ENCODE measurements around the gene CROCC. TPM values are rescaled to one million over a fixed set of nuclear protein-coding genes. Genes with fewer than 3 reads are reported as not detected.
"Not testable (repeated sequence)": the region's sequence is repeated elsewhere in the genome, so short reads cannot be mapped to it uniquely, and the experiment has no call there.

The CROCC gene
- total RNA-seq, 1 experiment from 2014 or later = 36.9 TPM

DNA sequence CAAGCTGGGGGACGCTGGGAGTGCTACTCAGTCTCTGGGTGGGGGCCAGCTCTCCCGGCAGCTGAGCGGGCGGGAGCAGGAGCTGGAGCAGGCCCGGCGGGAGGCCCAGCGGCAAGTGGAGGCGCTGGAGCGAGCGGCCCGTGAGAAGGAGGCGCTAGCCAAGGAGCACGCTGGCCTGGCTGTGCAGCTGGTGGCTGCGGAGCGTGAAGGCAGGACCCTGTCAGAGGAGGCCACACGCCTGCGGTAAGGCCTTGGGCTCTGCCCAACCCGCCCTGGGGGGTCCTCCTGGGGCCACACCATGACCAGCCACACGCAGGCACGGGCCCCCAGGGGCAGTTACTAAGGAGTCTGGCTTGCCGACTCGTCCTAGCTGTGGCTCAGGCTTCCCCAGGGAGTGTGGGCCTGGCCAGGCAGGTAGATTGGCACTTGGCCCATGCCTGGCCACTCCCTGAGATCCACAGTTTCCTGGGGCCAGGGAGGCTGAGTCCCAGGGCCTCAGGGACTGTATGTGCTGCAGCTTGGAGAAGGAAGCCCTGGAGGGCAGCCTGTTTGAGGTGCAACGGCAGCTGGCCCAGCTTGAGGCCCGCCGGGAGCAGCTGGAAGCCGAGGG is 26.7 kb downstream of the CROCC start:
- H3K36me3 ChIP-seq, H3K9me3 ChIP-seq, H3K27me3 ChIP-seq, H3K4me3 ChIP-seq: not testable (repeated sequence)
- peak; percentile 85 for DNase-seq

DNA sequence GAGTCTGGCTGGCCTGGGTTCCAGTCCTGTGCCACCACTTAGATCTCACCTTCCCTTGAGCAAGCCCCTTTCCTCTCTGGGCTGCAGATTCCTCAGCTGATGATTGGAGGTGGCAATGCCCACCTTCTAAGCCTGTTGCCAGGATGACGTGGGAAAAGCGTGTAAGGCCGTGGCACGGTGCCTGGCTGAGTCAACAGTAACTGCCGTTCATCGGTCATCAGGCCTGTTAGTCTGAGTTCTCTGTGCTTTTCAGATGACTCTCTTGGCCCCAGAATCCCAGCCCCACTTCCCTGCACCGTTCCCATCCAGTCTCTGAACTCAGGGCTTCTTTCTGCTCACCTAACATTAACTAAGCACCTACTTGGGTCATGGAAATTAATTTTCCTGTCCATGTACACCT is 27.3 kb downstream of the CROCC start:
- not testable (repeated sequence) for H3K9me3 ChIP-seq, H3K27me3 ChIP-seq, H3K36me3 ChIP-seq, H3K4me3 ChIP-seq
- peak; percentile 89 for DNase-seq

DNA sequence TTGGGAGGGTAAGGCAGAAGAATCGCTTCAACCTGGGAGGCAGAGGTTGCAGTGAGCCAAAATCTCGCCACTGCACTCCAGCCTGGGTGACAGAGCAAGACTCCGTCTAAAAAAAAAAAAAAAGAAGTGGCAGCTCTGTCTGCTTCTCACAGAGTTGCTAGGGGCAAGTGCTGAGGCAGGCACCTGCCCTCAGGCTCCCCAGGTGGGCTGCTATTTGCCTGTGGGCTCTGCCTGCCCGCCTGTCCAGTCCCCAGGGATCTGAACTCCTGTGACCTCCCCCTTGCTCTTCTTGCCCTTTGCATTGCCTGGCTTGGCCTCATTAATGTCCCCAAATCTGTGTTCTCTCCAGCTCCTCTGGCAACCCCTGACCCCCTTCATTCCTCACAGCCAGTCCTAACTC is 30.6 kb downstream of the CROCC start:
- DNase-seq, H3K9me3 ChIP-seq, H3K27me3 ChIP-seq, H3K4me3 ChIP-seq, H3K36me3 ChIP-seq: not testable (repeated sequence)

DNA sequence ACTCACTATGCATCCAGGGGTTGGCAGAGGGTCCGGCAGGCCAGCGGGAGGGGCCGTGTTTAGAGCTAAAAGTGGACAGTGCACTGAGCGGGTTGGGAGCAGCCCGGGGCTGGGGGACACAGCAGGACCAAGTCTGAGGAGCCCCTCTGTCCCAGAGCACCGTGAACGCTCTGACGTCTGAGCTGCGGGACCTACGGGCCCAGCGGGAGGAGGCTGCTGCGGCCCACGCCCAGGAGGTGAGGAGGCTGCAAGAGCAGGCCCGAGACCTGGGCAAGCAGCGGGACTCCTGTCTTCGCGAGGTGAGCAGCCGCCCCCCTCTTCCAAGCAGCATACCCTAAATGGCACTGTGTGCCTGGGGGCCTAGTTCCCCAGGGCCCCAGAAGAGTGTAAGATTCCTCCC is 32.8 kb downstream of the CROCC start:
- no peaks in the 10 kb centered on the region for H3K36me3 ChIP-seq
- DNase-seq = no peak
- no peaks in the 10 kb centered on the region for H3K27me3 ChIP-seq

DNA sequence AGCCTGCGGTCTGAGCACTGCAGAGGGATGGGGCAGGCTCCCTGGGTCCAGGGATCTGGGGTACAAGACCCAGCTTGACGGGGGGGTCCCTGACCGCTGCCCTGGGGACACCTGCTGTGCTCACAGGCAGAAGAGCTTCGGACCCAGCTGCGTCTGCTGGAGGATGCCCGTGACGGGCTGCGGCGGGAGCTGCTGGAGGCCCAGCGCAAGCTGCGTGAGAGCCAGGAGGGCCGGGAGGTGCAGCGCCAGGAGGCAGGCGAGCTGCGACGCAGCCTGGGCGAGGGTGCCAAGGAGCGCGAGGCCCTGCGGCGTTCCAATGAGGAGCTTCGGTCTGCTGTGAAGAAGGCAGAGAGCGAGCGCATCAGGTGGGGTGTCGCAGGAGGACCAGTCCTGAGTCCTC is 33.5 kb downstream of the CROCC start:
- H3K27me3 ChIP-seq = no peaks in the 10 kb centered on the region
- no peak for DNase-seq
- no peak overlapping the region for H3K4me3 ChIP-seq
- no peaks in the 10 kb centered on the region for H3K9me3 ChIP-seq
- H3K36me3 ChIP-seq = no peaks in the 10 kb centered on the region

More for the DNA sequence above, 32.8 kb downstream of the CROCC start:
- H3K9me3 ChIP-seq = no peaks in the 10 kb centered on the region
- no peak overlapping the region for H3K4me3 ChIP-seq

DNA sequence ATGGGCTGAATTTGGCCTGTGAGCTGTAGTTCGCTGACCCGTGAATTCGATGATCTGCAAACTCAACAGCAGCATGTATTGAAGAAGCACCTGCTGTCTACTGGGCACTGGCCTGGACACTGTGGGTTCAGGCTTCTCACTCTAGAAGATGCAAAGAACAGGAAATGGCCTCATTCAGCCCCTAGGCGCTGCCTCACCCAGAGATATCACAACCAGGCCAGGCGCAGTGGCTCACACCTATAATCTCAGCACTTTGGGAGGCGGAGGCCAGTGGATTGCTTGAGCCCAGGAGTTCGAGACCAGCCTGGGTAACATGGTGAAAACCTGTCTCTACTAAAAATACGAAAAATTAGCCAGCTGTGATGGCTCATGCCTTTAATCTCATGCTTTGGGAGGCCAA is 35.0 kb downstream of the CROCC start:
- Histone ChIP-seq H3K36me3 (no peaks in the 10 kb centered on the region), H3K9me3 (no peaks in the 10 kb centered on the region), H3K4me3 (no peak overlapping the region), H3K27me3 (no peaks in the 10 kb centered on the region)
- no peak for DNase-seq

DNA sequence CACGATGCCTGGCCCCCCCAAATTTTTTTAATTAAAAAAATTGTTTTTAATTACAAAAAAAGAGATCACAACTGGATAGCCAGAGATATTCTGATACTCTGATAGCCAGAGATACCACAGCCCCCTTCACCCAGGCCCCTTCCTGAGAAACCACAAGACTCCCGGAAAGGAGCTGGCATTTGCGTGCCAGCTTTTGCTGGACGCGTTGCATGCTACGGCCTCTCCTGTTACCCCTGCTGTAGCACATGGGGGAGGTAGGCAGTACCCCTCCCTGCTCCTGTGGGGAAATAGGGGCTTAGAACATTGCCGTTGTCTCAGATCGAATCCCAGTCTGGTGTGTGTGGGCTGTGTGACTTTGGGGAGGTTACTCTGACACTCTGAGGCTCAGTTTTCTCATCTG is 36.0 kb downstream of the CROCC start:
- no peak overlapping the region for H3K4me3 ChIP-seq
- no peaks in the 10 kb centered on the region for H3K9me3 ChIP-seq
- no peak for DNase-seq
- no peaks in the 10 kb centered on the region for H3K27me3 ChIP-seq
- no peaks in the 10 kb centered on the region for H3K36me3 ChIP-seq

DNA sequence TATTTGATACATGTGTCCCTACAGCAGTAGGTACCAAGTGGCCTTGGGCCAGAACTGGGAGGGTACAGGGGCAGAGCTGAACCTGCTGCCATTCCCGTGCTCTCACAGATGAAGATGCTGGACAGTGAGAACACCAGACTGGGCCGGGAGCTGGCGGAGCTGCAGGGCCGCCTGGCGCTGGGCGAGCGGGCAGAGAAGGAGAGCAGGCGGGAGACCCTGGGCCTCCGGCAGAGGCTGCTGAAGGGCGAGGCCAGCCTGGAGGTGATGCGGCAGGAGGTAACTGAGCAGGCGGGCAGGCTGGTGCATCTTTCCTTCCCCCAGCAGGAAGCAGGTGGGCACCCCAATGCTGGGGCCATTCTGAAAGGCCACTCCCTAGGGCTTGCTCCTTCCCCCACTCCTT is 36.7 kb downstream of the CROCC start:
- Histone ChIP-seq H3K36me3 (no peaks in the 10 kb centered on the region), H3K27me3 (no peaks in the 10 kb centered on the region), H3K4me3 (no peak overlapping the region), H3K9me3 (no peaks in the 10 kb centered on the region)
- DNase-seq = no peak

DNA sequence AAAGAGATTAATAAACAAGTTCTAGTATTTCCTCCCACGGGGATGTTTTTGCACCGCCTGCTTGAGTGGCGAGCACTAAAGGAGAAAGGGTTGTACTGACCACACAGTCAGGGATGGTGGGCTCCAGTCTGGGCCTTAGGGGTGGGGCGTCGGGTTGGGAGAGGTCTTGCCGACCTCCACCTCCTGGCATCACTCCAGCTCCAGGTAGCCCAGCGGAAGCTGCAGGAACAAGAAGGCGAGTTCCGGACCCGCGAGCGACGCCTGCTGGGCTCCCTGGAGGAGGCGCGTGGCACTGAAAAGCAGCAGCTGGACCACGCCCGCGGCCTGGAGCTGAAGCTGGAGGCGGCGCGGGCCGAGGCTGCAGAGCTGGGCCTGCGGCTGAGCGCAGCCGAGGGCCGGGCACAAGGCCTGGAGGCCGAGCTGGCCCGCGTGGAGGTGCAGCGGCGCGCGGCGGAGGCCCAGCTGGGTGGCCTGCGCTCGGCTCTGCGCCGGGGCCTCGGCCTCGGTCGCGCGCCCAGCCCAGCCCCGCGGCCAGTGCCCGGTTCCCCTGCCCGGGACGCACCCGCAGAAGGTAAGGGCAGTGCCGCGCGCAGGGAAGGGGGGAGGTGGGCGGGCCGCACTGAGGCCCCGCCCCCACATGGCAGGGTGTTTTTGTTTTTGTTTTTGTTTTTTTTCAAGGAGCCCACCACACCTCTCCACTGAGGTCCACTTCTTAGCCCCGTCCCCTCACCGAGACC is 39.0 kb downstream of the CROCC start:
- DNase-seq = peak; percentile 88
- Histone ChIP-seq H3K36me3 (no peaks in the 10 kb centered on the region), H3K9me3 (no peaks in the 10 kb centered on the region), H3K4me3 (peak overlapping the region; percentile 34), H3K27me3 (no peaks in the 10 kb centered on the region)

DNA sequence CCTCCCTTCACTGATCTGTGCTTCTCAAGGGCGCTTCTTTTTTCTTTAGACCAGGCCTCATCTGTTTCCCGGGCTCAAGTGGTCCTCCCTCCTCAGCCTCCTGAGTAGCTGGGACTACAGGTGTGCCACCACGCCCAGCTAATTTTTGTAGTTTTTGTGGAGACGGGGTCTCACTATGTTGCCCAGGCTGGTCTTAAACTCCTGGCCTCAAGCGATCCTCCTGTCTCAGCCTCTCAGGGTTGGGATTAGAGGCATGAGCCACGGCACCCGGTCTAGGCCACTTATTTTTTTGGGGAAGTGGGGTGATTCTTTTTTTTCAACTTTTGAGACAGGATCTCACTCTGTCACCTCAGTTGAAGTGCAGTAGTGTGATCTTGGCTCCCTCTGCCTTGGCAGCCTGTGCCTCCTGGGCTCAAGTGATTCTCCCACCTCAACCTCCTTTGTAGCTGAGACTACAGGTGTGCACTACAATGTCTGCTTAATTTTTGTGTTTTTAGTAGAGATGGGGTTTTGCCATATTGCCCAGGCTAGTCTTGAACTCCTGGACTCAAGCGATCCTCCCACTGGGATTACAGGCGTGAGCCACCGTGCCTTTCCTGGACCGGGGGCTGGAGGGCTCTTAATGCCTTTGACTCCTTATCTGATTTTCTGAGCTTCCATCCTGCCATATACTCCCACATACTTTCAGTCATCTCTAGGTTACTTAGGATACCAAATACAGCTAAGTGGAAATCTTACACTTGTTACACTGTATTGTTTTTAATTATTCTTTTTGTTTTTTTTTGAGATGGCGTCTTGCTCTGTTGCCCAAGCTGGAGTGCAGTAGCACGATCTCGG is 39.8 kb downstream of the CROCC start:
- DNase-seq = no peak
- no peaks in the 10 kb centered on the region; the same call in 1 of the 2 replicates for H3K36me3 ChIP-seq
- no peaks in the 10 kb centered on the region for H3K9me3 ChIP-seq
- H3K4me3 ChIP-seq = peak overlapping the region; percentile 34
- H3K27me3 ChIP-seq = no peaks in the 10 kb centered on the region

DNA sequence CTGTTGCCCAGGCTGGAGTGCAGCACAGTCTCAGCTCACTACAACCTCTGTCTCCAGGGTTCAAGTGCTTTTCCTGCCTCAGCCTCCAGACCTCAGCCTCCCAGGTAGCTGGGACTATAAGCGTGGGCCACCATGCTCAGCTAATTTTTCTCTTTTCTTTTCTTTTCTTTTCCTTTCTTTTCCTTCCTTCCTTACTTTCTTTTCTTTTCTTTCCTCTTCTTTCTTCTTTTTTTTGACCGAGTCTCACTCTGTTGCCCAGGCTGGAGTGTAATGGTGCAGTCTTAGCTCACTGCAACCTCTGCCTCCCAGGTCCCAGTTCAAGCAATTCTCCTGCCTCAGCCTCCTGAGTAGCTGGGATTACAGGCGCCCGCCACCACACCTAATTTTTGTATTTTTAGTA is 42.4 kb downstream of the CROCC start:
- DNase-seq = not testable (repeated sequence)

DNA sequence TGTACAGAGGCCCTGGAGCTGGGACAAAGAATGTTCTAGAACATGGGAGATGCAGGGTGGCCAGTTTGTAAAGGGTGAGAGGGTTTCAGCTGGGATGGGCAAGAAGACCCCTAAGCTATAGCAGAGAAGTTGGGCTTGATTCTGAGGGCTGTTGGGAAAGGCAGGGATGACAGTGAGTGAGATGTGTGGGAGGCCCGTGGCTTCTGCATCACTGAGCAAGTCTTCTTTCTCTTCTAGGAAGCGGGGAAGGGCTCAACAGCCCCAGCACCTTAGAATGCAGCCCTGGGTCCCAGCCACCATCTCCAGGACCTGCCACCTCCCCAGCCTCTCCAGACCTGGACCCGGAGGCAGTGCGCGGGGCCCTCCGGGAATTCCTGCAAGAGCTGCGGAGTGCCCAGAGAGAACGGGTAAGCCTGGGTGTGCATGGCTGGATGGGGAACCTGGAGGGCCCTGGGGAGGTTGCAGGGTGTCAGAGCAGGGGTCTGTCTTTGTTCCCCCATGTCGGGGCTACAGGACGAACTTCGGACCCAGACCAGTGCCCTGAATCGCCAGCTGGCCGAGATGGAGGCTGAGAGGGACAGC is 43.8 kb downstream of the CROCC start:
- H3K36me3 ChIP-seq = peaks cover 5% of the 10 kb centered on the region
- H3K9me3 ChIP-seq = no peaks in the 10 kb centered on the region
- no peak for DNase-seq
- no peak overlapping the region for H3K4me3 ChIP-seq
- H3K27me3 ChIP-seq = no peaks in the 10 kb centered on the region

More for the DNA sequence above, 42.4 kb downstream of the CROCC start:
- not testable (repeated sequence) for H3K9me3 ChIP-seq, H3K36me3 ChIP-seq, H3K27me3 ChIP-seq, H3K4me3 ChIP-seq

DNA sequence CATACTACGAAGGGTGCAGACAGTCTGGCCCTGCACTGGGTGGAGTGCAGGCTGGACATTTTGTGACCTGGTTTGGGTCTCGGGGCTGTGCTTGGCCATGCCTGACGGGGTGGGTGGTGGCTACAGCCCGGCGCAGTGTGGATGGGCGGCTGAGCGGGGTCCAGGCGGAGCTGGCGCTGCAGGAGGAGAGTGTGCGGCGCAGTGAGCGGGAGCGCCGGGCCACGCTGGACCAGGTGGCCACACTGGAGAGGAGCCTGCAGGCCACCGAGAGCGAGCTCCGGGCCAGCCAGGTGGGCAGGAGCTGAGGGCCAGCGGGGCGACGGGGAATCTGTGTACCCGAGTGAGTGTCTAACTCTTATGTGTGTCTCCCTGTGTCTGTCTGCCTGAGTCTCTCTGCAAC is 44.6 kb downstream of the CROCC start:
- Histone ChIP-seq H3K27me3 (no peaks in the 10 kb centered on the region), H3K4me3 (no peak overlapping the region), H3K36me3 (peaks cover 6% of the 10 kb centered on the region), H3K9me3 (no peaks in the 10 kb centered on the region)
- DNase-seq = no peak

DNA sequence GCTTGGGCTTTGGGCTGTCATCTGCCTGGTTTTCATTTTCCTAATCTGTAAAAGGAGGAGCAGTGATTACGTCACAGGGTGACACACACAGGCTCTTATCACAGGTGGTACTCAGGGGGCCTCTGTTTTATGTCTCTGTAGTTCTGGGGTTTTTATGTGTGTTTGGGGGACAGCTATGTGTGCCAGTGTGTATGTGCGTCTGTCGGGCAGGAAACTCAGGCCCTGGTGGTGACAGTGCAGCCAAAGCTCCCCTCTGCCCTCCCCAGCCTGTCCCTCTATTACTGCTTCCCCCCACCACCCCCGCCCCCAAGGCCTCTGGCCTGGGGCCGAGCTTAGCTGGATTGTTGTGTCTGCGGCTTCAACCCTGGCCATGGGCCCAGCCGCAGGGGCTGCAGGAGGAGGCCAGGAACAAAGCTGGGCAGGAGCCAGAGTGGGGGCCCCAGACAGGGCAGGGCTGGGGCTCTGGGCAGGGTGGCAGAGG is 45.4 kb downstream of the CROCC start:
- Histone ChIP-seq H3K4me3 (no peak overlapping the region), H3K36me3 (peaks cover 8% of the 10 kb centered on the region)
- DNase-seq = no peak

DNA sequence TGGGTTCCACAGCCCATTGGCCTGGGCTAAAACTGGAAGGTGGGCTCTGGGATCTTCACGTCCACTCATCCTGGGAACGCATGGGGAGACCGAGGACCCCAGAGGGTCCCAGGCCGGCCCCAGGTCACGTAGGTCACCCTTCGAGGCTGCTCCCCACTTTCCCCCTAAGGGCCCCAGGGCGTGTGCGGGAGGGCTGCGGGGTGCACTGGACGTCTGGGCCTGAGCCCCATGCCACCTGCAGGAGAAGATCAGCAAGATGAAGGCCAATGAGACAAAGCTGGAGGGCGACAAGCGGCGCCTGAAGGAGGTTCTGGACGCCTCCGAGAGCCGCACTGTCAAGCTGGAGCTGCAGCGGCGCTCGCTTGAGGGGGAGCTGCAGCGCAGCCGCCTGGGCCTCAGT is 46.2 kb downstream of the CROCC start:
- Histone ChIP-seq H3K4me3 (no peak overlapping the region), H3K36me3 (peaks cover 8% of the 10 kb centered on the region), H3K9me3 (no peaks in the 10 kb centered on the region), H3K27me3 (no peaks in the 10 kb centered on the region)
- DNase-seq = no peak

More for the DNA sequence above, 45.4 kb downstream of the CROCC start:
- H3K27me3 ChIP-seq = no peaks in the 10 kb centered on the region
- H3K9me3 ChIP-seq = no peaks in the 10 kb centered on the region

DNA sequence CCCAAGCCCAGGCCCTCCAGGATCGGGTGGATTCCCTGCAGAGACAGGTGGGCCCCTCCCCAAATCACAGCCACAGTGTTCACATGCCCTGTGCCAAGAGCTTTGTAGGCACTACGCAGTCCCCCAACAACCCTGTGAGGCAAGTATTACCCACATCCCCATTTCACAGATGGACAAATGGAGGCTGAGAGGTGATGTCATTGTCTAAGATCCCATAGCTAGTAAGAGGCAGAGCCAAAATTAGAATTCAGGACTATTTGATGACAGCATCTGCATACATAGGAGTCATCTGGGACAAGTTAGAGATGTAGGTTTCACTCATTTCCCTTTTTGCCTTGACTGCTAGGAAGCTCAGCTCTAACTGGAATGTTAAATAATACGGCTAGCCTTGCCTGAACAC is 46.6 kb downstream of the CROCC start:
- DNase-seq = no peak

DNA sequence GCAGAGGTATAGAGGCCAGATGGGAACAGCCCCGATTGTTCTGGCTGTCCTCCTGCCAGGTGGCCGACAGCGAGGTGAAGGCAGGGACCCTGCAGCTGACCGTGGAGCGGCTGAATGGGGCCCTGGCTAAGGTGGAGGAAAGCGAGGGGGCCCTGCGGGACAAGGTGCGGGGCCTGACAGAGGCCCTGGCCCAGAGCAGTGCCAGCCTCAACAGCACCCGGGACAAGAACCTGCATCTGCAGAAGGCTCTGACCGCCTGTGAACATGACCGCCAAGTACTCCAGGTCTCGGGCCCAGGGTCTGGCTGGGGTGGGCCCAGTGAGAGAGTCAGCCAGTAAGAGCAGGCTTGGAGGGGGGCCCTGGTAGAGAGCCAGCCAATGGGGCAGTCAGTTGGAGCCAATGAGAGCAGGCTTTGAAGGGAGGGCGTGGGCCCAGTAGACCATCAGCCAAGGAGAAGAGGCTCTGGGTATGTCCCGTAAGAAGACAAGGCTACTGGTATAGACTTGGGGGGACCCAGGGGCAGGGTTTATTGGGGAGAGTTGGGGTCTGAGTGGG is 47.4 kb downstream of the CROCC start:
- Histone ChIP-seq H3K36me3 (peaks cover 12% of the 10 kb centered on the region), H3K9me3 (no peaks in the 10 kb centered on the region), H3K27me3 (no peaks in the 10 kb centered on the region), H3K4me3 (no peak overlapping the region)
- DNase-seq = no peak

More for the DNA sequence above, 46.6 kb downstream of the CROCC start:
- Histone ChIP-seq H3K4me3 (no peak overlapping the region), H3K36me3 (peaks cover 11% of the 10 kb centered on the region), H3K9me3 (no peaks in the 10 kb centered on the region), H3K27me3 (no peaks in the 10 kb centered on the region)

All from MG63 (cell line).